H1 (cell line): Measurements from ENCODE around the gene ENAH. TPM values are rescaled to one million over a fixed set of nuclear protein-coding genes. Genes with fewer than 3 reads are reported as not detected.

ENCODE experiments used
- CTCF ChIA-PET: fragments of 300-600 bp; sonication (Branson Sonifier 250); formaldehyde crosslinking; loops from one replicate; lab custom pipeline; 2021; ENCODE audit not compliant: partially characterized antibody; lab: Charles Lee
- POLR2A ChIA-PET: fragments of 300-600 bp; sonication (Branson Sonifier 250); formaldehyde crosslinking; loops from one replicate; lab custom pipeline; 2021; ENCODE audit warnings: inconsistent platforms; ENCODE audit not compliant: partially characterized antibody; lab: Charles Lee
- DNase-seq, 2 experiments: peaks; one replicate each; pipeline versions ENCODE4 v3.0.0 to v3.0.0-alpha.2; 2010 to 2022; ENCODE audit warnings: low spot score in 2 of 2, low read depth in 1 of 2, mixed read lengths in 1 of 2
- FAIRE-seq: peaks from 2 replicates; lab custom pipeline; 2011; peaks lifted over from hg19 to GRCh38; lab: Jason Lieb, UNC
- H2AFZ ChIP-seq: 2 replicates; pipeline ENCODE4 v1.8.1; 2012; ENCODE audit warnings: low read length, inconsistent platforms
- H2AK5ac ChIP-seq: 2 replicates; pipeline ENCODE4 v1.6.1; 2013; ENCODE audit warnings: low read depth, low read length
- H2BK120ac ChIP-seq: replicated peaks from 2 replicates; pipeline ENCODE3; 2013; ENCODE audit warnings: low read depth, low read length, inconsistent platforms
- H2BK12ac ChIP-seq: 2 replicates; pipeline ENCODE4 v1.6.1; 2013; ENCODE audit warnings: low read depth, low read length
- H2BK15ac ChIP-seq: 2 replicates; pipeline ENCODE4 v1.6.1; 2013; ENCODE audit warnings: low read length
- H2BK20ac ChIP-seq: 2 replicates; pipeline ENCODE4 v1.6.1; 2013; ENCODE audit warnings: low read length
- H2BK5ac ChIP-seq: 2 replicates; pipeline ENCODE4 v1.6.1; 2013; ENCODE audit warnings: low read depth, low read length
- H3K14ac ChIP-seq: 2 replicates; pipeline ENCODE4 v1.6.1; 2013; ENCODE audit warnings: inconsistent platforms; ENCODE audit not compliant: insufficient read length
- H3K18ac ChIP-seq: 2 replicates; pipeline ENCODE4 v1.6.1; 2013; ENCODE audit warnings: low read length; ENCODE audit errors: extremely low read depth
- H3K23ac ChIP-seq: 2 replicates; pipeline ENCODE4 v1.6.1; 2013; ENCODE audit warnings: inconsistent platforms; ENCODE audit not compliant: insufficient read length
- H3K23me2 ChIP-seq: 2 replicates; pipeline ENCODE4 v1.6.1; 2013; ENCODE audit warnings: low read depth, low read length
- H3K27ac ChIP-seq: 2 replicates; pipeline ENCODE4 v1.6.1; 2011; ENCODE audit warnings: low read depth, low read length, inconsistent platforms
- H3K27me3 ChIP-seq, 4 experiments: replicated peaks in 1 of 4; 1 replicate in 1 of 4; 2 replicates in 3 of 4; pipeline versions ENCODE4 v1.6.1 to v1.8.1; 2011 to 2013; ENCODE audit warnings: low read length in 3 of 4, mild to moderate bottlenecking in 3 of 4, inconsistent platforms in 2 of 4, mixed read lengths in 2 of 4, moderate library complexity in 1 of 4; ENCODE audit not compliant: control insufficient read depth in 3 of 4, insufficient read depth in 3 of 4; ENCODE audit errors: extremely low read depth in 1 of 4
- H3K36me3 ChIP-seq, 4 experiments: 2 replicates each; pipeline versions ENCODE4 v1.6.1 to v1.8.1; 2011 to 2013; ENCODE audit warnings: mild to moderate bottlenecking in 4 of 4, low read length in 3 of 4, moderate library complexity in 2 of 4, control low read depth in 1 of 4, inconsistent platforms in 1 of 4; ENCODE audit not compliant: insufficient read depth in 4 of 4, control insufficient read depth in 2 of 4
- H3K4ac ChIP-seq: replicated peaks from 2 replicates; pipeline ENCODE3; 2013; ENCODE audit warnings: low read length, low read depth, mixed read lengths, inconsistent platforms; ENCODE audit not compliant: insufficient read length
- H3K4me1 ChIP-seq, 4 experiments: replicated peaks in 1 of 4; 1 replicate in 1 of 4; 2 replicates in 3 of 4; pipeline versions ENCODE4 v1.6.1 to v1.8.1; 2011 to 2013; ENCODE audit warnings: low read length in 3 of 4, inconsistent platforms in 2 of 4, mixed read lengths in 1 of 4; ENCODE audit not compliant: insufficient read depth in 4 of 4, control insufficient read depth in 3 of 4
- H3K4me2 ChIP-seq, 2 experiments: 2 replicates each; pipeline versions ENCODE4 v1.6.1 to v1.8.1; 2011 to 2013; ENCODE audit warnings: low read depth in 2 of 2, low read length in 2 of 2, control low read depth in 1 of 2, inconsistent platforms in 1 of 2, mild to moderate bottlenecking in 1 of 2; ENCODE audit not compliant: insufficient read depth in 1 of 2
- H3K4me3 ChIP-seq, 4 experiments: fragments of 200-600, 300-600 bp in 1 of 4; sonication (generic), shearing (Covaris generic), sonication (Bioruptor Twin) in 1 of 4; 2 replicates each; pipeline versions ENCODE4 v1.5.1 to v1.8.1; 2011 to 2016; ENCODE audit warnings: low read length in 4 of 4, low read depth in 3 of 4, control low read depth in 2 of 4, inconsistent platforms in 2 of 4, mild to moderate bottlenecking in 2 of 4, mixed read lengths in 1 of 4, moderate library complexity in 1 of 4; ENCODE audit not compliant: insufficient read depth in 2 of 4; ENCODE audit errors: extremely low read depth in 1 of 4
- H3K56ac ChIP-seq: replicated peaks from 2 replicates; pipeline ENCODE3; 2013; ENCODE audit warnings: low read depth, mild to moderate bottlenecking, mixed read lengths, low read length, inconsistent platforms; ENCODE audit not compliant: insufficient read length
- H3K79me1 ChIP-seq: 2 replicates; pipeline ENCODE4 v1.6.1; 2013; ENCODE audit warnings: low read depth, low read length, control low read depth
- H3K79me2 ChIP-seq, 2 experiments: 2 replicates each; pipeline versions ENCODE4 v1.6.1 to v1.8.1; 2012 to 2013; ENCODE audit warnings: low read length in 2 of 2, mild to moderate bottlenecking in 2 of 2, inconsistent platforms in 1 of 2; ENCODE audit not compliant: insufficient read depth in 2 of 2, control insufficient read depth in 1 of 2
- H3K9ac ChIP-seq, 4 experiments: replicated peaks in 1 of 4; 1 replicate in 1 of 4; 2 replicates in 3 of 4; pipeline versions ENCODE4 v1.6.1 to v1.8.1; 2011 to 2013; ENCODE audit warnings: low read depth in 3 of 4, low read length in 3 of 4, control low read depth in 2 of 4, mild to moderate bottlenecking in 2 of 4, moderate library complexity in 2 of 4, inconsistent platforms in 1 of 4; ENCODE audit errors: extremely low read depth in 1 of 4
- H3K9me3 ChIP-seq, 2 experiments: 2 replicates each; pipeline versions ENCODE4 v1.6.1 to v1.8.1; 2012 to 2013; ENCODE audit warnings: mild to moderate bottlenecking in 2 of 2, moderate library complexity in 2 of 2, control low read depth in 1 of 2, inconsistent platforms in 1 of 2, low read depth in 1 of 2, low read length in 1 of 2, mixed read lengths in 1 of 2; ENCODE audit not compliant: insufficient read depth in 2 of 2
- H4K20me1 ChIP-seq, 2 experiments: replicated peaks in 1 of 2; 2 replicates each; pipeline versions ENCODE3 to v1.8.1; 2011 to 2013; ENCODE audit warnings: inconsistent platforms in 2 of 2, low read length in 2 of 2, mild to moderate bottlenecking in 1 of 2; ENCODE audit not compliant: insufficient read depth in 2 of 2, control insufficient read depth in 1 of 2
- H4K5ac ChIP-seq: 2 replicates; pipeline ENCODE4 v1.6.1; 2013; ENCODE audit warnings: low read length, low read depth, mixed read lengths, inconsistent platforms; ENCODE audit not compliant: insufficient read length
- H4K8ac ChIP-seq: 2 replicates; pipeline ENCODE4 v1.8.0; 2013; ENCODE audit warnings: mild to moderate bottlenecking, moderate library complexity, low read length, inconsistent platforms; ENCODE audit not compliant: insufficient read depth; ENCODE audit errors: extremely low read depth
- H4K91ac ChIP-seq: replicated peaks from 2 replicates; pipeline ENCODE3; 2013; ENCODE audit warnings: low read length, mixed read lengths, inconsistent platforms; ENCODE audit not compliant: insufficient read length
- FOSL1 ChIP-seq: IDR thresholded peaks from 2 replicates; pipeline ENCODE4 v1.6.1; 2011; ENCODE audit warnings: mild to moderate bottlenecking, low read depth, low read length, moderate library complexity; ENCODE audit not compliant: insufficient read depth
- JUN ChIP-seq: IDR thresholded peaks from 2 replicates; pipeline ENCODE4 v1.6.1; 2011; ENCODE audit warnings: low read depth, mild to moderate bottlenecking, improper control_type of control experiment, low read length
- KDM5A ChIP-seq: fragments of 200-600 bp; IDR thresholded peaks from 2 replicates; pipeline ENCODE4 v1.7.1; 2012; ENCODE audit warnings: mild to moderate bottlenecking, low read length, inconsistent platforms, mixed read lengths
- POU5F1 ChIP-seq: IDR thresholded peaks from 2 replicates; pipeline ENCODE4 v1.6.1; 2011; ENCODE audit warnings: low read depth, mild to moderate bottlenecking, low read length, moderate library complexity
- RAD21 ChIP-seq, 2 experiments: IDR thresholded peaks in 1 of 2; conservative IDR thresholded peaks in 1 of 2; 2 replicates each; pipeline ENCODE4 v1.6.1; 2011; ENCODE audit warnings: low read depth in 2 of 2, low read length in 2 of 2, improper control_type of control experiment in 1 of 2, inconsistent platforms in 1 of 2, mild to moderate bottlenecking in 1 of 2, moderate library complexity in 1 of 2
- SIRT6 ChIP-seq: IDR thresholded peaks from one replicate; pipeline ENCODE4 v1.7.1; 2012; ENCODE audit warnings: low read length, inconsistent platforms
- SUZ12 ChIP-seq: fragments of 200-600 bp; sonication (generic); IDR thresholded peaks from 2 replicates; pipeline ENCODE4 v1.6.1; 2012; ENCODE audit warnings: mild to moderate bottlenecking, inconsistent platforms, low read length, moderate library complexity, mixed read lengths
- TAF1 ChIP-seq: IDR thresholded peaks from 2 replicates; pipeline ENCODE4 v1.6.1; 2011; ENCODE audit warnings: mild to moderate bottlenecking, low read depth, low read length
- TAF7 ChIP-seq: optimal IDR thresholded peaks from 2 replicates; pipeline ENCODE3; 2011; ENCODE audit warnings: low read depth, mild to moderate bottlenecking, inconsistent platforms, low read length, moderate library complexity, borderline replicate concordance
- YY1 ChIP-seq: IDR thresholded peaks from 2 replicates; pipeline ENCODE4 v1.6.1; 2011; ENCODE audit warnings: low read depth, mild to moderate bottlenecking, low read length
- WGBS, 2 experiments: shearing (Covaris generic) in 1 of 2; methylation state at CpG; one replicate each; pipeline versions ENCODE4 v1.1.6 to v1.1.7; 2013 to 2015; ENCODE audit warnings: low lambda C conversion rate in 2 of 2, mixed read lengths in 2 of 2, inconsistent platforms in 1 of 2, low coverage in 1 of 2, missing lambda C conversion rate in 1 of 2; ENCODE audit not compliant: insufficient replicate concordance in 2 of 2, insufficient coverage in 1 of 2, insufficient read length in 1 of 2; ENCODE audit errors: extremely low coverage in 1 of 2, missing lambda C conversion rate in 1 of 2; 5-methylcytosine and 5-hydroxymethylcytosine counted together
- polyA plus RNA-seq, 7 experiments: library from polyadenylated mRNA; depleted of rRNA in 3 of 7; stranded (reverse) in 5 of 7; unstranded in 2 of 7; fragments of >200 nt in 5 of 7; fragments of 200-250 nt in 2 of 7; gene quantifications; 1 replicate in 5 of 7; 2 replicates in 1 of 7; 4 replicates in 1 of 7; pipeline versions ENCODE4 v1.2.1 to v1.2.3, GENCODE V29; 2011 to 2013; ENCODE audit warnings: missing spikeins in 2 of 7, mixed read lengths in 2 of 7
- total RNA-seq: library from RNA; stranded (reverse); fragmentation: NEBNext Ultra II Directional; extraction: Animal tissue kit (Norgen Biotek cat#: 25700); gene quantifications from 2 replicates; pipeline ENCODE4 v1.2.1, GENCODE V29; 2021

Gene ENAH
- total and polyA plus RNA-seq, 2 of the 8 experiments (the other 6 are each of a cell fraction or from before 2014, with no cell fraction given) = 39.1 to 335 TPM

DNA sequence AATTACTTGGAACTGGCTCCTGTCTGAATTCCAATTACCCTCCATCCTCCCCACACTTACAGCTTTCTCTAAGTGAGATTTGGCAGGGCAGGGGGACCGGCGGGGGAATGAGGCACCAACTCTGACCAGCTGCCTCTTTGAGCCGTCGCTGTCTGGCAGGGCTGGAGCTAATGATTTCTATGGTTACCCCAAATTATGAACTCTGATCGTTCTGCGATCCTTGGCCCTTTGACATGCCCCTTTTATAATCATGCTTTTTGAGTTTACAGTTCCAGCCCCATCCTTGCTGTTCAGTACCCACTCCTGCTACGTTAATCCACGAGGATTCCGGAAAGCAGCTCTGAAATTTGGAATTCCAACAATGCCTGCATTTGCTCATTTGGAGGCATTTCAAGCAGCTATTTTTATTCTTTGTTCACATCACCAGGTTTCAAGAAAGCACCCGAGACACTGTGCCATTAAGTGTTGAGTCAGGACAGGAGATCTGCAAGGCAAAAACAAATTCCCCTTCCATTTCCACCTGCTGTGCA is 170.4 kb downstream of the ENAH start:
- POLR2A ChIA-PET = interaction anchor here (0.6 to 3.6 kb wide), 6 partner anchors 9 to 296 kb away, joined by 3 to 20 read pairs (median 5); partner anchors contain the start of genes ENAH and SRP9
- TF ChIP-seq POU5F1 = no peak
- no peak for TF ChIP-seq TAF7
- no peak for TF ChIP-seq FOSL1
- TF ChIP-seq KDM5A = no peak
- no peak for TF ChIP-seq SIRT6
- TF ChIP-seq JUN = no peak
- no peak for TF ChIP-seq RAD21 (IDR thresholded peaks at IDR 0.05 in 1 of 2, conservative IDR thresholded peaks at IDR 0.05 in 1 of 2; ENCODE audit: low read depth in 2 of 2, low read length in 2 of 2)
- no peak for TF ChIP-seq TAF1
- TF ChIP-seq YY1 = no peak
- TF ChIP-seq SUZ12 = no peak

More for the DNA sequence above, 170.4 kb downstream of the ENAH start:
- Histone ChIP-seq H3K9ac (no peak overlapping the region), H3K56ac (no peak overlapping the region), H2BK15ac (no peak overlapping the region), H3K4me3 (no peak overlapping the region), H3K27ac (no peak overlapping the region), H2BK20ac (no peak overlapping the region), H3K79me1 (no peaks in the 10 kb centered on the region), H4K5ac (no peak overlapping the region), H3K14ac (no peak overlapping the region), H2AFZ (no peak overlapping the region), H3K79me2 (no peaks in the 10 kb centered on the region), H3K4me2 (no peak overlapping the region), H2AK5ac (no peak overlapping the region), H3K23ac (no peak overlapping the region), H3K4me1 (peaks cover 0 to 2% (median under 1%) of the 10 kb centered on the region in 4 experiments; a peak in 2 of 7 replicates), H3K36me3 (no peaks in the 10 kb centered on the region), H2BK120ac (no peak overlapping the region), H3K23me2 (no peaks in the 10 kb centered on the region), H4K20me1 (no peaks in the 10 kb centered on the region), H2BK12ac (no peak overlapping the region), H3K4ac (no peak overlapping the region), H2BK5ac (no peak overlapping the region), H3K9me3 (no peaks in the 10 kb centered on the region), H3K27me3 (no peaks in the 10 kb centered on the region), H3K18ac (no peak overlapping the region), H4K91ac (no peak overlapping the region), H4K8ac (no peak overlapping the region)
- CTCF ChIA-PET = interaction anchor here (0.8 to 18.7 kb wide), 35 partner anchors 7 to 505 kb away, joined by 3 to 229 read pairs (median 6); partner anchors contain the start of genes EPHX1, PYCR2 and SRP9
- DNase-seq (peak in 1 of 2 experiments; percentile 31), FAIRE-seq (no peak)
- 83% methylated on average over 10 of the region's 10 CpGs; no CpG with 5 or more reads in 1 of the 2 experiments for WGBS, 2 experiments
